ENCODE measurements around the gene SLC6A11. TPM values are rescaled to one million over a fixed set of nuclear protein-coding genes. Genes with fewer than 3 reads are reported as not detected.

SLC6A11 gene
- total RNA-seq, 1 experiment from 2014 or later, result not detected

DNA sequence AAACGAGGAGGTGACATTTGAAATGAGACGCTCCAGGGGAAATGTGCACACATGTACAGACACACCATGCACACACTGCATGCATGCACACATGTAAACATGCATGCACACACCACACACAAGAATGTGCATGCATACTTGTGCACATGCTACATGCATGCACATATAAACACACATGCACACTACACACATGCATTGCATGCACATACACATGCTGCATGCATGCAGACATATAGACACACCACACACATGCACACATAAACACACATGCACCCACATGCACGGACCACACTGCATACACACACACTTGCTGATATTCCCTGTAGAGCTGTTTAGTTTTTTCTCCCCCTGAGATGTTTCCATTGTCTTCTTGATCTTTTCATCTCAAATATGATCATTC lies 138.7 kb downstream of the SLC6A11 start:
- no peak for DNase-seq (ENCODE audit: low spot score)
- Histone ChIP-seq H3K9me3 (ENCODE audit: low read depth, low read length, poor library complexity, severe bottlenecking) (no peaks in the 10 kb centered on the region), H3K27ac (ENCODE audit: low read depth, low read length, poor library complexity, severe bottlenecking) (no peak overlapping the region), H3K4me1 (ENCODE audit: insufficient read depth, low read length, poor library complexity, severe bottlenecking) (no peaks in the 10 kb centered on the region), H3K36me3 (ENCODE audit: insufficient read depth, low read length, poor library complexity, severe bottlenecking) (no peaks in the 10 kb centered on the region), H3K4me3 (ENCODE audit: low read depth, low read length, poor library complexity, severe bottlenecking) (no peak overlapping the region), H3K27me3 (replicated peaks; ENCODE audit: insufficient read depth, low read depth, low read length, poor library complexity) (no peaks in the 10 kb centered on the region)
- CTCF ChIA-PET, result no interaction called here
- no peak for TF ChIP-seq EZH2 (IDR thresholded peaks at IDR 0.05; ENCODE audit: borderline replicate concordance, low read depth, low read length, poor library complexity, severe bottlenecking)
- TF ChIP-seq, protein P1, sequence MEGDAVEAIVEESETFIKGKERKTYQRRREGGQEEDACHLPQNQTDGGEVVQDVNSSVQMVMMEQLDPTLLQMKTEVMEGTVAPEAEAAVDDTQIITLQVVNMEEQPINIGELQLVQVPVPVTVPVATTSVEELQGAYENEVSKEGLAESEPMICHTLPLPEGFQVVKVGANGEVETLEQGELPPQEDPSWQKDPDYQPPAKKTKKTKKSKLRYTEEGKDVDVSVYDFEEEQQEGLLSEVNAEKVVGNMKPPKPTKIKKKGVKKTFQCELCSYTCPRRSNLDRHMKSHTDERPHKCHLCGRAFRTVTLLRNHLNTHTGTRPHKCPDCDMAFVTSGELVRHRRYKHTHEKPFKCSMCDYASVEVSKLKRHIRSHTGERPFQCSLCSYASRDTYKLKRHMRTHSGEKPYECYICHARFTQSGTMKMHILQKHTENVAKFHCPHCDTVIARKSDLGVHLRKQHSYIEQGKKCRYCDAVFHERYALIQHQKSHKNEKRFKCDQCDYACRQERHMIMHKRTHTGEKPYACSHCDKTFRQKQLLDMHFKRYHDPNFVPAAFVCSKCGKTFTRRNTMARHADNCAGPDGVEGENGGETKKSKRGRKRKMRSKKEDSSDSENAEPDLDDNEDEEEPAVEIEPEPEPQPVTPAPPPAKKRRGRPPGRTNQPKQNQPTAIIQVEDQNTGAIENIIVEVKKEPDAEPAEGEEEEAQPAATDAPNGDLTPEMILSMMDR (conservative IDR thresholded peaks at IDR 0.05; ENCODE audit: low read depth, low read length), result no peak
- intact Hi-C loops (cut with micrococcal nuclease; ENCODE audit: unreplicated experiment), result no loop called here
- no TSS peak for BruUV-seq (replicated peaks)
- POLR2A ChIA-PET (ENCODE audit: low non-redundant PET), result no interaction called here

DNA sequence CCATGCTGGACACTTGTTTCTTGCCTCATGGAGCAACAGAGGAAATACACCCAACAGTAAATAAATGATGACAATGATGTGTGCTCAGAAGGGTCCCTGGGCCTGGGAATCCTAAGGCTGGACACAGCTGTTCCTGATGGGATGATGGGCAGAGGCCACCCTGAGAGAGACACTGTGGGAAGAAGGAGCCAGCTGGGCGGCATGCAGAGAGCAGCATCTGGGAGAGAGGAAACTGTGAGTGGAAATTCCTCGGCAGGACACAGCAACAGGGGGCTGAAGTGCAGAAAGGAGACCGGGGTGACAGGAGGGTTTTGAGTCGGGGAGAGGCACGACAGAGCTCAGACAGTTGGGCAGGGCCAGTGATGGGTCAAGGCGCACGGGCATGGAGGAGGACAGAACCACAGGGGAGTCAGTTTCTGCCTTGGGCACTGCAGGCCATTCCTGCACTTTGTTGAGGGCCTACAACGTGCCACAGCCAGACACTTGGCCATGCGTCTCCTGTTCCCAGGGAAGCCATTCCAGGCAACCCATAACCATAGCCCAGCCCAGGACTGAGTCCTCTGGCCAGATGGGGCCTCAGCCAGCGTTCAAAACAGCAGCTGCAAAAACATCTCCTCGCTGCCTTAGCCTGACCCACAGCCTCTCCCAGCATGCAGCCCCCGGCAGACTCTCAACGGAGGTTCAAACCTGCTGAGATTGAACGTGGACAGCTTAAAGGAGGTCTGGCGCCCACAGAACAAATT lies 139.9 kb downstream of the SLC6A11 start:
- no peak for DNase-seq (ENCODE audit: low spot score)
- BruUV-seq (replicated peaks), result no TSS peak
- intact Hi-C loops (cut with micrococcal nuclease; ENCODE audit: unreplicated experiment), result no loop called here
- Histone ChIP-seq H3K4me1 (ENCODE audit: insufficient read depth, low read length, poor library complexity, severe bottlenecking) (no peaks in the 10 kb centered on the region), H3K27ac (ENCODE audit: low read depth, low read length, poor library complexity, severe bottlenecking) (no peak overlapping the region), H3K9me3 (ENCODE audit: low read depth, low read length, poor library complexity, severe bottlenecking) (no peaks in the 10 kb centered on the region), H3K36me3 (ENCODE audit: insufficient read depth, low read length, poor library complexity, severe bottlenecking) (no peaks in the 10 kb centered on the region), H3K4me3 (ENCODE audit: low read depth, low read length, poor library complexity, severe bottlenecking) (no peak overlapping the region), H3K27me3 (replicated peaks; ENCODE audit: insufficient read depth, low read depth, low read length, poor library complexity) (no peaks in the 10 kb centered on the region)
- POLR2A ChIA-PET (ENCODE audit: low non-redundant PET), result no interaction called here
- CTCF ChIA-PET, result no interaction called here
- TF ChIP-seq EZH2 (IDR thresholded peaks at IDR 0.05; ENCODE audit: borderline replicate concordance, low read depth, low read length, poor library complexity, severe bottlenecking), result no peak
- TF ChIP-seq, protein P1 (conservative IDR thresholded peaks at IDR 0.05; ENCODE audit: low read depth, low read length), result no peak

DNA sequence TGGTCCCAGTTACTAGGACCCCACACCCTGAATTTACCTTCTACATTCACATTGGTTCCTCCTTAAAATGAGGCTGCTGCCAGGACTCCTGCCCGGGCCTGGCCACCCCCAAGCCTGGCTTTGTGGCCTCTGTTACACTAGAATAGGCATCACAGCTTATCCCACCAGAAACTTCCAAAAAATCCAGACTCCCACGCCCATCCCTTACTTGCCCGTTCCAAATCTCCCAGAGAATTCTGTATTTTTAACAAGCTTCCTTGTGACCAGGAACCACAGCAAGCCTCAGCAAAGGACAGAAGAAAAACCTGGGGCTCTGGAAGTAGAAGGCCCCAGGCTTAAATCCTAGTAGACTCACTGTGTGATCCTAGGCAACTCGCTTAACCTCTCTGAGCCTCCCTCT lies 140.5 kb downstream of the SLC6A11 start:
- Histone ChIP-seq H3K36me3 (ENCODE audit: insufficient read depth, low read length, poor library complexity, severe bottlenecking) (no peaks in the 10 kb centered on the region), H3K27ac (ENCODE audit: low read depth, low read length, poor library complexity, severe bottlenecking) (no peak overlapping the region), H3K27me3 (replicated peaks; ENCODE audit: insufficient read depth, low read depth, low read length, poor library complexity) (no peaks in the 10 kb centered on the region), H3K4me3 (ENCODE audit: low read depth, low read length, poor library complexity, severe bottlenecking) (no peak overlapping the region), H3K4me1 (ENCODE audit: insufficient read depth, low read length, poor library complexity, severe bottlenecking) (no peaks in the 10 kb centered on the region), H3K9me3 (ENCODE audit: low read depth, low read length, poor library complexity, severe bottlenecking) (no peaks in the 10 kb centered on the region)
- ChIA-PET POLR2A (ENCODE audit: low non-redundant PET) (no interaction called here), CTCF (no interaction called here)
- BruUV-seq (replicated peaks), result no TSS peak
- no peak for TF ChIP-seq EZH2 (IDR thresholded peaks at IDR 0.05; ENCODE audit: borderline replicate concordance, low read depth, low read length, poor library complexity, severe bottlenecking)
- TF ChIP-seq, protein P1 (conservative IDR thresholded peaks at IDR 0.05; ENCODE audit: low read depth, low read length), result no peak
- intact Hi-C loops (cut with micrococcal nuclease; ENCODE audit: unreplicated experiment), result no loop called here
- no peak for DNase-seq (ENCODE audit: low spot score)
